ENCODE results near the gene DXO. TPM values are rescaled to one million over a fixed set of nuclear protein-coding genes. Genes with fewer than 3 reads are reported as not detected.

Gene DXO
- total and polyA plus RNA-seq, 2 of the 13 experiments (the other 11 are each of a cell fraction or from before 2014, with no cell fraction given) = 18.6 to 26.2 TPM

- TF ChIP-seq KDM5B (CRISPR knock-in tag; IDR thresholded peaks at IDR 0.05; ENCODE audit: borderline replicate concordance) (peak; percentile 87), ZBTB49 (CRISPR knock-in tag; IDR thresholded peaks at IDR 0.05; ENCODE audit: borderline replicate concordance) (peak; percentile 82; the same call in 1 of the 2 replicates), ZNF749 (CRISPR knock-in tag; IDR thresholded peaks at IDR 0.05; ENCODE audit: borderline replicate concordance) (peak; percentile 51; the same call in 1 of the 2 replicates), ZNF704 (CRISPR knock-in tag; IDR thresholded peaks at IDR 0.05; ENCODE audit: borderline replicate concordance) (peak; percentile 85; the same call in 1 of the 2 replicates), JARID2 (CRISPR knock-in tag; IDR thresholded peaks at IDR 0.05; ENCODE audit: insufficient replicate concordance) (peak; percentile 36), GLI4 (CRISPR knock-in tag; IDR thresholded peaks at IDR 0.05; ENCODE audit: borderline replicate concordance) (no peak), NCOR1 (IDR thresholded peaks at IDR 0.05; ENCODE audit: borderline replicate concordance, low read length) (peak; percentile 95; the same call in 1 of the 2 replicates), JUND (CRISPR knock-in tag; IDR thresholded peaks at IDR 0.05) (no peak), HNRNPK (IDR thresholded peaks at IDR 0.05; ENCODE audit: low read depth, low read length, poor library complexity, severe bottlenecking) (peak; percentile 44), RBM22 (optimal IDR thresholded peaks at IDR 0.05; ENCODE audit: low read length) (no peak), PRDM15 (CRISPR knock-in tag; IDR thresholded peaks at IDR 0.05) (peak; percentile 43; the same call in 1 of the 2 replicates)
These were observed 26.2 kb downstream of the DXO start, which contains the start of gene CFB (continued) for GRCh38 chr6:31945507-31946369.

All from HepG2 (cell line).